HL-60 (cell line): ENCODE measurements around the gene EXOC2.

Experiments used
- CTCF ChIP-seq: IDR thresholded peaks from one replicate; pipeline ENCODE4 v1.5.1; 2011; ENCODE audit warnings: low read length, control low read depth, inconsistent platforms; ENCODE audit not compliant: insufficient read depth
- GABPA ChIP-seq: IDR thresholded peaks from 2 replicates; pipeline ENCODE4 v1.6.1; 2012; ENCODE audit warnings: low read depth
- POLR2AphosphoS5 ChIP-seq: IDR thresholded peaks from 2 replicates; pipeline ENCODE4 v1.6.1; 2012; ENCODE audit warnings: low read depth
- SPI1 ChIP-seq: IDR thresholded peaks from 2 replicates; pipeline ENCODE4 v1.6.1; 2012; ENCODE audit warnings: low read depth, mild to moderate bottlenecking, borderline replicate concordance
- TF ChIP-seq, protein P1 (sequence below): IDR thresholded peaks from 2 replicates; pipeline ENCODE4 v1.6.1; 2012; ENCODE audit warnings: low read depth; ENCODE audit not compliant: insufficient replicate concordance

DNA sequence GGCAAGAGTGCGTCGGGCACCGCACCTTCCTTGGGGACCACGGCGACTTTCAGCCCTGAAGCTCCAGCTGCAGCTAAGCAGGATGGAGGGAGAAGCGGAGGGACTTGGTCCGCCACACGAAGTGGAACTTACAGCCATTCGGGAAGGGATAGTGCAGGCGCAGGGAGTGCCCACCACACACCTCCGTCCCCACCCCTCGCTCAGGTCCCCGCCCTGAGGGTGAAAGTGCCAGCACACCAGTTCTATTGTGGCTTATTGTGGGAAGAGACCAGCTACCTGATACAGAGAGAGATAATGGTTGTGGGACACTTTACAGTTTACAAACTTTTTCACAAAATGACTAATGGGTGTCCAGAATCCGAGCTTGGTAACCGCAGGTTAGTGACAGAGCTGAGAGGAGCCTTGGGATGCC is 225.3 kb downstream of the EXOC2 start:
- TF ChIP-seq CTCF: no peak
- TF ChIP-seq POLR2AphosphoS5: no peak
- TF ChIP-seq, protein P1, sequence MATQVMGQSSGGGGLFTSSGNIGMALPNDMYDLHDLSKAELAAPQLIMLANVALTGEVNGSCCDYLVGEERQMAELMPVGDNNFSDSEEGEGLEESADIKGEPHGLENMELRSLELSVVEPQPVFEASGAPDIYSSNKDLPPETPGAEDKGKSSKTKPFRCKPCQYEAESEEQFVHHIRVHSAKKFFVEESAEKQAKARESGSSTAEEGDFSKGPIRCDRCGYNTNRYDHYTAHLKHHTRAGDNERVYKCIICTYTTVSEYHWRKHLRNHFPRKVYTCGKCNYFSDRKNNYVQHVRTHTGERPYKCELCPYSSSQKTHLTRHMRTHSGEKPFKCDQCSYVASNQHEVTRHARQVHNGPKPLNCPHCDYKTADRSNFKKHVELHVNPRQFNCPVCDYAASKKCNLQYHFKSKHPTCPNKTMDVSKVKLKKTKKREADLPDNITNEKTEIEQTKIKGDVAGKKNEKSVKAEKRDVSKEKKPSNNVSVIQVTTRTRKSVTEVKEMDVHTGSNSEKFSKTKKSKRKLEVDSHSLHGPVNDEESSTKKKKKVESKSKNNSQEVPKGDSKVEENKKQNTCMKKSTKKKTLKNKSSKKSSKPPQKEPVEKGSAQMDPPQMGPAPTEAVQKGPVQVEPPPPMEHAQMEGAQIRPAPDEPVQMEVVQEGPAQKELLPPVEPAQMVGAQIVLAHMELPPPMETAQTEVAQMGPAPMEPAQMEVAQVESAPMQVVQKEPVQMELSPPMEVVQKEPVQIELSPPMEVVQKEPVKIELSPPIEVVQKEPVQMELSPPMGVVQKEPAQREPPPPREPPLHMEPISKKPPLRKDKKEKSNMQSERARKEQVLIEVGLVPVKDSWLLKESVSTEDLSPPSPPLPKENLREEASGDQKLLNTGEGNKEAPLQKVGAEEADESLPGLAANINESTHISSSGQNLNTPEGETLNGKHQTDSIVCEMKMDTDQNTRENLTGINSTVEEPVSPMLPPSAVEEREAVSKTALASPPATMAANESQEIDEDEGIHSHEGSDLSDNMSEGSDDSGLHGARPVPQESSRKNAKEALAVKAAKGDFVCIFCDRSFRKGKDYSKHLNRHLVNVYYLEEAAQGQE: no peak
- TF ChIP-seq GABPA: no peak
- TF ChIP-seq SPI1: no peak
